Body of pancreas (tissue), 4 donors: Measurements from ENCODE around the gene SHANK1.
"Not testable (repeated sequence)": the region's sequence is repeated elsewhere in the genome, so short reads cannot be mapped to it uniquely, and the experiment has no call there.

Experiments
- CTCF ChIP-seq, 7 experiments: fragments of 450-650 bp in 4 of 7; fragments of 200-600 bp in 3 of 7; sonication (generic) in 3 of 7; IDR thresholded peaks; one replicate each; pipeline ENCODE4 v1.5.1; 2016 to 2019; ENCODE audit warnings: antibody characterized with exemption in 7 of 7
- POLR2A ChIP-seq, 3 donors: fragments of 450-650 bp; IDR thresholded peaks; one replicate each; pipeline ENCODE4 v1.6.1; 2016; ENCODE audit warnings: antibody characterized with exemption in 3 of 3, mild to moderate bottlenecking in 2 of 3

- TF ChIP-seq CTCF, POLR2A (IDR thresholded peaks at IDR 0.05): not testable (repeated sequence)
These were observed 27.5 kb upstream of the SHANK1 start for GRCh38 chr19:50747141-50747540.
